Neuronal stem cell (in vitro differentiated cells): ENCODE data around the gene PLEKHJ1.

Source experiments
- DNase-seq: peaks from one replicate; pipeline ENCODE4 v3.0.0-alpha.2; 2013; ENCODE audit warnings: low spot score
- H2AFZ ChIP-seq: one replicate; pipeline ENCODE4 v1.6.1; 2013; ENCODE audit warnings: mild to moderate bottlenecking, low read length, inconsistent platforms
- H2AK5ac ChIP-seq: 2 replicates; pipeline ENCODE4 v1.6.1; 2013; ENCODE audit warnings: low read depth, mild to moderate bottlenecking, inconsistent platforms, low read length, moderate library complexity, mixed read lengths
- H2BK120ac ChIP-seq: 2 replicates; pipeline ENCODE4 v1.6.1; 2013; ENCODE audit warnings: low read depth, mild to moderate bottlenecking, inconsistent platforms, low read length, moderate library complexity, mixed read lengths
- H2BK12ac ChIP-seq: one replicate; pipeline ENCODE4 v1.6.1; 2013; ENCODE audit warnings: low read length, inconsistent platforms
- H2BK15ac ChIP-seq: 2 replicates; pipeline ENCODE4 v1.6.1; 2013; ENCODE audit warnings: mild to moderate bottlenecking, low read length, inconsistent platforms, mixed read lengths
- H2BK5ac ChIP-seq: one replicate; pipeline ENCODE4 v1.6.1; 2013; ENCODE audit warnings: inconsistent platforms, mild to moderate bottlenecking, low read length, moderate library complexity
- H3K14ac ChIP-seq: one replicate; pipeline ENCODE4 v1.6.1; 2013; ENCODE audit warnings: low read length, inconsistent platforms
- H3K18ac ChIP-seq: 2 replicates; pipeline ENCODE4 v1.6.1; 2013; ENCODE audit warnings: low read length, inconsistent platforms
- H3K23ac ChIP-seq: 2 replicates; pipeline ENCODE4 v1.6.1; 2013; ENCODE audit warnings: low read depth, mild to moderate bottlenecking, mixed read lengths, low read length, inconsistent platforms; ENCODE audit not compliant: poor library complexity
- H3K27ac ChIP-seq: replicated peaks from 3 replicates; pipeline ENCODE4 v1.5.1; 2013; ENCODE audit warnings: low read length, inconsistent platforms
- H3K27me3 ChIP-seq, 3 experiments: 2 replicates each; pipeline ENCODE4 v1.6.1; 2013; ENCODE audit warnings: low read length in 3 of 3, mild to moderate bottlenecking in 2 of 3, inconsistent platforms in 1 of 3, low read depth in 1 of 3, mixed read lengths in 1 of 3, moderate library complexity in 1 of 3; ENCODE audit not compliant: control insufficient read depth in 3 of 3, insufficient read depth in 3 of 3
- H3K36me3 ChIP-seq, 2 donors: replicated peaks in 1 of 2; 2 replicates each; pipeline ENCODE4 v1.6.1; 2013; ENCODE audit warnings: low read length in 2 of 2; ENCODE audit not compliant: control insufficient read depth in 2 of 2, insufficient read depth in 2 of 2
- H3K4ac ChIP-seq: 2 replicates; pipeline ENCODE4 v1.6.1; 2013; ENCODE audit warnings: inconsistent platforms, mild to moderate bottlenecking, low read length, moderate library complexity
- H3K4me1 ChIP-seq, 2 donors: 1 replicate in 1 of 2; 2 replicates in 1 of 2; pipeline ENCODE4 v1.6.1; 2013; ENCODE audit warnings: low read length in 2 of 2, low read depth in 1 of 2; ENCODE audit not compliant: control insufficient read depth in 2 of 2, insufficient read depth in 1 of 2
- H3K4me2 ChIP-seq: one replicate; pipeline ENCODE4 v1.6.1; 2013; ENCODE audit warnings: mild to moderate bottlenecking, low read length, inconsistent platforms; ENCODE audit not compliant: insufficient read depth, poor library complexity, severe bottlenecking
- H3K4me3 ChIP-seq, 2 donors: 2 replicates each; pipeline ENCODE4 v1.5.1; 2013; ENCODE audit warnings: low read length in 2 of 2, mild to moderate bottlenecking in 2 of 2, inconsistent platforms in 1 of 2, moderate library complexity in 1 of 2
- H3K79me1 ChIP-seq: one replicate; pipeline ENCODE4 v1.6.1; 2013; ENCODE audit warnings: low read depth, mild to moderate bottlenecking, inconsistent platforms, low read length, moderate library complexity
- H3K9ac ChIP-seq: one replicate; pipeline ENCODE4 v1.6.1; 2013; ENCODE audit warnings: mild to moderate bottlenecking, low read depth, low read length, inconsistent platforms; ENCODE audit not compliant: poor library complexity
- H3K9me3 ChIP-seq, 2 donors: replicated peaks in 1 of 2; 2 replicates each; pipeline versions ENCODE3 to v1.6.1; 2013; ENCODE audit warnings: low read length in 2 of 2, mild to moderate bottlenecking in 2 of 2, inconsistent platforms in 1 of 2, low read depth in 1 of 2, mixed read lengths in 1 of 2, moderate library complexity in 1 of 2; ENCODE audit not compliant: control insufficient read depth in 2 of 2, insufficient read depth in 1 of 2
- H4K8ac ChIP-seq: one replicate; pipeline ENCODE4 v1.6.1; 2013; ENCODE audit warnings: low read depth, mild to moderate bottlenecking, inconsistent platforms, low read length, moderate library complexity
- H4K91ac ChIP-seq: one replicate; pipeline ENCODE4 v1.6.1; 2013; ENCODE audit warnings: low read length, low read depth, mild to moderate bottlenecking, inconsistent platforms; ENCODE audit not compliant: poor library complexity
- WGBS, 2 donors: extraction: QIAGEN DNeasy Blood & Tissue Kit; methylation state at CpG; one replicate each; pipeline ENCODE4 v1.1.7; 2013; ENCODE audit warnings: missing lambda C conversion rate in 2 of 2, mixed read lengths in 1 of 2; ENCODE audit not compliant: insufficient read length in 2 of 2, insufficient replicate concordance in 1 of 2; ENCODE audit errors: extremely low coverage in 2 of 2; 5-methylcytosine and 5-hydroxymethylcytosine counted together

Gene PLEKHJ1

GRCh38 chr19:2266183-2266993 lies 30.3 kb upstream of the PLEKHJ1 start:
- Histone ChIP-seq H3K4ac (peak overlapping the region; percentile 37), H2AK5ac (peak overlapping the region; percentile 90), H3K9ac (peak overlapping the region; percentile 70), H2AFZ (peak overlapping the region; percentile 45), H3K23ac (no peak overlapping the region), H3K18ac (no peak overlapping the region), H2BK12ac (peak overlapping the region; percentile 22), H3K4me1 (peaks cover under 1 to 11% of the 10 kb centered on the region in 2 donors), H3K27me3 (no peaks in the 10 kb centered on the region), H3K79me1 (peaks cover 7% of the 10 kb centered on the region), H3K4me3 (no peak overlapping the region), H2BK5ac (no peak overlapping the region), H3K4me2 (no peak overlapping the region), H3K36me3 (peaks cover 0 to 3% of the 10 kb centered on the region in 2 donors), H2BK120ac (no peak overlapping the region), H4K91ac (no peak overlapping the region), H3K9me3 (peaks cover 0 to 1% of the 10 kb centered on the region in 2 donors), H2BK15ac (peak overlapping the region; percentile 92), H3K14ac (no peak overlapping the region), H3K27ac (no peak overlapping the region), H4K8ac (peak overlapping the region; percentile 43)
- no peak for DNase-seq
- WGBS, 2 donors: no CpG with 5 or more reads among the region's 18 CpGs

GRCh38 chr19:2261438-2262172 lies 25.5 kb upstream of the PLEKHJ1 start:
- Histone ChIP-seq H3K27ac (no peak overlapping the region), H2AFZ (peak overlapping the region; percentile 49), H2BK5ac (no peak overlapping the region), H3K23ac (no peak overlapping the region), H2BK15ac (no peak overlapping the region), H3K9me3 (peaks cover 0 to 3% of the 10 kb centered on the region in 2 donors), H3K4ac (no peak overlapping the region), H3K18ac (peak overlapping the region; percentile 52), H2BK120ac (no peak overlapping the region), H3K14ac (no peak overlapping the region), H2AK5ac (no peak overlapping the region), H4K91ac (no peak overlapping the region), H3K4me2 (no peak overlapping the region), H2BK12ac (no peak overlapping the region), H3K27me3 (no peaks in the 10 kb centered on the region), H3K36me3 (no peaks in the 10 kb centered on the region), H3K4me3 (no peak overlapping the region), H3K9ac (no peak overlapping the region), H3K4me1 (peaks cover 0 to 3% of the 10 kb centered on the region in 2 donors), H3K79me1 (no peaks in the 10 kb centered on the region), H4K8ac (no peak overlapping the region)
- WGBS, 2 donors: no CpG with 5 or more reads among the region's 7 CpGs
- no peak for DNase-seq

GRCh38 chr19:2260341-2260805 lies 24.2 kb upstream of the PLEKHJ1 start:
- Histone ChIP-seq H3K23ac (no peak overlapping the region), H3K14ac (no peak overlapping the region), H2BK12ac (no peak overlapping the region), H3K4me2 (no peak overlapping the region), H3K4me1 (peaks cover 0 to 2% of the 10 kb centered on the region in 2 donors), H4K8ac (no peak overlapping the region), H3K79me1 (no peaks in the 10 kb centered on the region), H3K18ac (no peak overlapping the region), H2AFZ (no peak overlapping the region), H3K9ac (no peak overlapping the region), H3K36me3 (no peaks in the 10 kb centered on the region), H3K27ac (no peak overlapping the region), H2BK15ac (no peak overlapping the region), H2BK120ac (no peak overlapping the region), H2BK5ac (no peak overlapping the region), H3K9me3 (peaks cover 0 to 3% of the 10 kb centered on the region in 2 donors), H3K4me3 (no peak overlapping the region), H3K27me3 (no peaks in the 10 kb centered on the region), H2AK5ac (no peak overlapping the region), H3K4ac (no peak overlapping the region), H4K91ac (no peak overlapping the region)
- DNase-seq: no peak
- no CpG with 5 or more reads among the region's 11 CpGs for WGBS, 2 donors

DNA sequence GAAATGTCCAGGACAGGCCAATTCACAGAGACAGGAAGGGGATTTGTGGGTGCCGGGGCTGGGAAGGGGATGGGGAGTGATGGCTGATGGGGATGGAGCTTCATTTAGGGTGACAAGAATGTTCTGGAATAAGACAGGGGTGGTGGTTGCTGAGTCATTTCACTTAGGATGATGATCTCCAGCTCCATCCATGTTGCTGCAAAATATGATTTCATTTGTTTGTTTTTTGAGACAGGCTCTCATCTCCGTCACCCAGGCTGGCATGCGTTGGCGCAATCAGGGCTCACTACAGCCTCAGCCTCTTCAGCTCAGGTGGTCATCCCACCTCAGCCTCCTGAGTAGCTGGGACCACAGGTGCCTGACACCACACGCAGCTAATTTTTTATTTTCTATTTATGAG lies 23.2 kb upstream of the PLEKHJ1 start:
- H3K9me3 ChIP-seq: peaks cover 0 to 3% of the 10 kb centered on the region in 2 donors
- no peak overlapping the region for H3K23ac ChIP-seq
- H3K4ac ChIP-seq: no peak overlapping the region
- H3K9ac ChIP-seq: no peak overlapping the region
- no CpG with 5 or more reads among the region's 5 CpGs for WGBS, 2 donors
- H4K8ac ChIP-seq: no peak overlapping the region
- no peak overlapping the region for H2AFZ ChIP-seq
- no peak overlapping the region for H4K91ac ChIP-seq
- peaks cover 0 to 2% of the 10 kb centered on the region in 2 donors for H3K4me1 ChIP-seq
- peak overlapping the region; percentile 38 for H3K14ac ChIP-seq
- H3K27me3 ChIP-seq: no peaks in the 10 kb centered on the region
- no peak overlapping the region for H2BK15ac ChIP-seq
- no peak for DNase-seq
- H3K36me3 ChIP-seq: no peaks in the 10 kb centered on the region
- no peak overlapping the region for H3K18ac ChIP-seq
- H2BK5ac ChIP-seq: no peak overlapping the region
- no peak overlapping the region for H3K27ac ChIP-seq
- no peak overlapping the region for H2AK5ac ChIP-seq
- no peak overlapping the region for H3K4me3 ChIP-seq
- H3K79me1 ChIP-seq: no peaks in the 10 kb centered on the region
- no peak overlapping the region for H2BK12ac ChIP-seq
- H3K4me2 ChIP-seq: no peak overlapping the region
- H2BK120ac ChIP-seq: no peak overlapping the region
